ENCODE data around the gene CRYBB1.

GRCh38 chr22:26656891-26657851 is 39.3 kb upstream of the CRYBB1 start, which contains the start of gene MIAT:
- TF ChIP-seq, protein P1, sequence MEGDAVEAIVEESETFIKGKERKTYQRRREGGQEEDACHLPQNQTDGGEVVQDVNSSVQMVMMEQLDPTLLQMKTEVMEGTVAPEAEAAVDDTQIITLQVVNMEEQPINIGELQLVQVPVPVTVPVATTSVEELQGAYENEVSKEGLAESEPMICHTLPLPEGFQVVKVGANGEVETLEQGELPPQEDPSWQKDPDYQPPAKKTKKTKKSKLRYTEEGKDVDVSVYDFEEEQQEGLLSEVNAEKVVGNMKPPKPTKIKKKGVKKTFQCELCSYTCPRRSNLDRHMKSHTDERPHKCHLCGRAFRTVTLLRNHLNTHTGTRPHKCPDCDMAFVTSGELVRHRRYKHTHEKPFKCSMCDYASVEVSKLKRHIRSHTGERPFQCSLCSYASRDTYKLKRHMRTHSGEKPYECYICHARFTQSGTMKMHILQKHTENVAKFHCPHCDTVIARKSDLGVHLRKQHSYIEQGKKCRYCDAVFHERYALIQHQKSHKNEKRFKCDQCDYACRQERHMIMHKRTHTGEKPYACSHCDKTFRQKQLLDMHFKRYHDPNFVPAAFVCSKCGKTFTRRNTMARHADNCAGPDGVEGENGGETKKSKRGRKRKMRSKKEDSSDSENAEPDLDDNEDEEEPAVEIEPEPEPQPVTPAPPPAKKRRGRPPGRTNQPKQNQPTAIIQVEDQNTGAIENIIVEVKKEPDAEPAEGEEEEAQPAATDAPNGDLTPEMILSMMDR (conservative IDR thresholded peaks at IDR 0.05; ENCODE audit: low read depth, low read length) = no peak
- TF ChIP-seq EZH2 (IDR thresholded peaks at IDR 0.05; ENCODE audit: low read length, unreplicated experiment) = no peak

Measured in PC-3 (cell line).